ENCODE measurements around the gene ELL2. TPM values are rescaled to one million over a fixed set of nuclear protein-coding genes. Genes with fewer than 3 reads are reported as not detected.

ELL2 gene
- total RNA-seq, 1 donor from 2014 or later: 57.5 TPM

DNA sequence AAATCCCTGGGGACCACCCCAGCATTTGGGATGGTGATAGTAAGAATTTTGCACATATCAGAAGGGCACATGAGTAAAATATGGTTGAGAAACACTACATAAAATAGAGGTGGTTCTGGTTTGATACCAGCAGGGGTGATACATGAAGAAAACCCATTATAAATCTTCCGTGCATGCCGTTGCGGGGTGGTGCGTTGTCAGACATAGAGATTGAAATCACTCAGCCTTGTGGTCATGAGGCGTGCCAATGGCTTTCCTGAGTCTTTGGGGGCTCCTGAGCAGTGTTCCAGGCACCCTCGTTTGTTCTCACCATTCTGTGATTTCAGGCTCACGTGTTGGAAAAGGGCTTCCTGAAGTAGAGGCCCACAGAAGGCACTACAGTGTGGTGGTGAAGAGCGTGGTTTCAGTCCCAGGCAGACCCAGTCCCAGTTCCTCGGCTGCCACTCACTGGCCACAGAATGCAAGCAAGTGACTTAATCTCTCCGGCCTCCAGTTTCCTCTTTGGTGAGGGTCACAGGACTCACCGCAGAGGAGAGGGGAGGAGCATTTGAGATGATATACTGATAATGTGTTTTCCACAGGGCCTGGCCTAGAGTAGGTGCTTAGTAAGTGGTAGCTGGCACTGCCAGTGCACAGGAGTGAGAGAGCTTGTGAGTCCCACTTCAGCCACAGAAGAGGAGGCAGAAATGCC, 118.7 kb downstream of the ELL2 start:
- TF ChIP-seq, protein P1, sequence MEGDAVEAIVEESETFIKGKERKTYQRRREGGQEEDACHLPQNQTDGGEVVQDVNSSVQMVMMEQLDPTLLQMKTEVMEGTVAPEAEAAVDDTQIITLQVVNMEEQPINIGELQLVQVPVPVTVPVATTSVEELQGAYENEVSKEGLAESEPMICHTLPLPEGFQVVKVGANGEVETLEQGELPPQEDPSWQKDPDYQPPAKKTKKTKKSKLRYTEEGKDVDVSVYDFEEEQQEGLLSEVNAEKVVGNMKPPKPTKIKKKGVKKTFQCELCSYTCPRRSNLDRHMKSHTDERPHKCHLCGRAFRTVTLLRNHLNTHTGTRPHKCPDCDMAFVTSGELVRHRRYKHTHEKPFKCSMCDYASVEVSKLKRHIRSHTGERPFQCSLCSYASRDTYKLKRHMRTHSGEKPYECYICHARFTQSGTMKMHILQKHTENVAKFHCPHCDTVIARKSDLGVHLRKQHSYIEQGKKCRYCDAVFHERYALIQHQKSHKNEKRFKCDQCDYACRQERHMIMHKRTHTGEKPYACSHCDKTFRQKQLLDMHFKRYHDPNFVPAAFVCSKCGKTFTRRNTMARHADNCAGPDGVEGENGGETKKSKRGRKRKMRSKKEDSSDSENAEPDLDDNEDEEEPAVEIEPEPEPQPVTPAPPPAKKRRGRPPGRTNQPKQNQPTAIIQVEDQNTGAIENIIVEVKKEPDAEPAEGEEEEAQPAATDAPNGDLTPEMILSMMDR (IDR thresholded peaks at IDR 0.05): peak; percentile 16

DNA sequence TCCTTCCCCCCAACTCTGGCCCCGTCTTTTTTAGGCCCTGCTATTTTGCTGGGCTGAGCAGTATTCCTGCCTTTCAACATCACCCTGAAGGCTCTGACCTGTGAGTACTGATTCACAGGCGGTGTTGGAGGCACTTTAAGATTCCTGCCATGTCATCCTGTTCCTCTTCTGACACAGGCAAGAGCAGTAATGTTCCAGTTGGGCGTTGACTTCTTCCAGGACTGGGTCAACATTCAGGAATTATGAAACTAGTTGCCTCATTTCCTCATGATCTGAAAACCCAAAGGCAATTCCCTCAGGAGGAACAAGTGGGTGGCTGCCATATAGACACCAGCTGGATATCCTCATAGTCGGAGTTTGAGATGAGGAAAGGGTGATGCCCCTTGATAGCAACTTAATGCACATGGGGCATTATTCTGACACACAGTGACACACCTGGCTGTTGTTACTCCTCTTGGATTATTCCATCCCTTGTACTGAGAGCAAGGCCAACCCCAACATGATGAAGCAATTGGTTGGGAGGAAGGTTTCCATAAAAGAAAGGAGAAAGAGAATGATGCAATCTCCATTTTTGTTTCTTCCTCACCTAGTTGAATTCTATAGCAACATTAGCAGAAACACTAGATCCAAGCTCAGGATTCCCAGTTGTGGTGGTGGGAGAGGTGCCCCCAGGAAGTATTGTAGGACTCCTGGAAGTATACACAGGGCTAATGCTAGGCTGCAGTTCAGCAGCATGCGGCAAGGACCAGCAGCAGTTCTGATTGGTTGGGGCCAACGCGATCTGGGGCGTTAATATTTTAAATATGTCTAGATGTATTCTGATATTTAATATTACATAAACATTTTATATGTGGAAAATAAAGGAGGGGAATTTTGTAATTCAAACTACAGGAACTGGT, 119.5 kb downstream of the ELL2 start:
- Histone ChIP-seq H3K4me3 (no peak overlapping the region), H3K27ac (peak overlapping the region; percentile 61), H3K4me1 (peaks cover 38% of the 10 kb centered on the region), H3K36me3 (no peaks in the 10 kb centered on the region), H3K9me3 (no peaks in the 10 kb centered on the region), H3K27me3 (ENCODE audit: low read depth) (no peaks in the 10 kb centered on the region)
- ATAC-seq (peak; percentile 62 to 65), DNase-seq (no peak)
- TF ChIP-seq, protein P1 (IDR thresholded peaks at IDR 0.05): no peak
- intact Hi-C loops (cut with DNase I): loop anchor here (10.0 kb wide), 1 partner anchor 197 kb away; the partner anchor contains the start of gene RFESD

More for the DNA sequence above, 118.7 kb downstream of the ELL2 start:
- H3K27ac ChIP-seq: peak overlapping the region; percentile 61
- H3K27me3 ChIP-seq (ENCODE audit: low read depth): no peaks in the 10 kb centered on the region
- no peaks in the 10 kb centered on the region for H3K9me3 ChIP-seq
- ATAC-seq (peak; percentile 94), DNase-seq (peak; percentile 90)
- intact Hi-C loops (cut with DNase I): loop anchor here (10.0 kb wide), 1 partner anchor 198 kb away; the partner anchor contains the start of gene RFESD
- peaks cover 38% of the 10 kb centered on the region for H3K4me1 ChIP-seq
- H3K4me3 ChIP-seq: no peak overlapping the region
- H3K36me3 ChIP-seq: no peaks in the 10 kb centered on the region

DNA sequence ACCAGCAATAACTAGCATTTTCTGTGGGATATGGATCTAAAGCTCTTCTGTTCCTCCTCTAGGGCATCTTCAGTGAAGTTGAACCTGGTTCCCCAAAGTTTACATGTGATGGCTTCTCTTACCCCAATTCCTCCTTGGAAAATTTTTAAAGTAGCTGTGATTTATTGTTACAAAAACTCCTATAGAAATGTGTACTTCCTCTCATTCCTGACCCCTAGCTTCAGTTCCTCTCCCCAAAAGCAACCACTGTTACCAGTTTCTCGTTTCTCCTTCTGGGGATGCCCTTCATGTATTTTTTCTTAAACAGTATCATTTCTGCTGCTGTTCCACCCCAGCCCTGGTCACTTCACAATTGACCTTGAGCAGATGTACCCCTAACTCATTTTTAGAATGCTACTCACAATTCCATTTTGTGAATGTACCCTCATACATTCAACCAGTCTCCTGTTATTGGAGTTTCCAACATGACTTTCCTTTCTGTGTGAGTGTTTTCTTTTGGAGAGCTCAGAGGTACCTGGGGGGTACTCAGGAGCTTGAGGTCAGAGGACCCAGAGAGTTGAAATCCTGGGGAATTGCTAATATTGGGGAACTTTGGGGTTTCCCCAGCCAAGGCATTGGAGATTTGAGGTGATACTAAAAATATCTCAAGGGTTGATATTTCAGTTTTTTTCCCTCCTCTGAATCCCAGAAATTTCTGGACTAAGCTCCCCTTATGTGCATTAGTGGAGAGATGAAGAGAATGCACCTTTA, 120.5 kb downstream of the ELL2 start:
- H3K9me3 ChIP-seq: no peaks in the 10 kb centered on the region
- ATAC-seq (no peak), DNase-seq (no peak)
- no peak overlapping the region for H3K4me3 ChIP-seq
- TF ChIP-seq, protein P1 (IDR thresholded peaks at IDR 0.05): no peak
- H3K27me3 ChIP-seq (ENCODE audit: low read depth): no peaks in the 10 kb centered on the region
- intact Hi-C loops (cut with DNase I): loop anchor here (10.0 kb wide), 1 partner anchor 196 kb away; the partner anchor contains the start of gene RFESD
- H3K4me1 ChIP-seq: peaks cover 48% of the 10 kb centered on the region
- peak overlapping the region; percentile 61 for H3K27ac ChIP-seq
- no peaks in the 10 kb centered on the region for H3K36me3 ChIP-seq

DNA sequence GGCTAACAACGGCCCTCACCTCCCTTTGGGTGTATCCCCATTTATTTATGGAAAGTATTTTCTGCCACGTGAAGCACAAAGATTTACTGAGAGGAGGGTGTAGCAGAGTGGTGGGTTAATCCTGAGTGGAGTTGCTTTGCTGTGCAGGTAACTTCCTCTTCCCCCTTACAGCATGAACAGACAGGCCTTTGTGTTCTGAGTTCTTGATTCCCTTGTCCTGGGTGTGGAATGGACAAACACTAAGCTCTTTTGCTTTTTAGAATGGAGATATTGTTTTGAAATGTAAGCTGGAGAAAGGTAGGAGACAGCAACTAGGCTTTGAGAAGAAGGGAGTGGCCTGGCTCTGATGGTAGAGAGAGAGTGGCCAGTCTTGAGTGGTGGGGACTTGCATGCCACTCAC, 122.0 kb downstream of the ELL2 start:
- peaks cover 53% of the 10 kb centered on the region for H3K4me1 ChIP-seq
- H3K4me3 ChIP-seq: no peak overlapping the region
- no peak for ATAC-seq
- no peak for DNase-seq
- H3K36me3 ChIP-seq: no peaks in the 10 kb centered on the region
- TF ChIP-seq, protein P1 (IDR thresholded peaks at IDR 0.05): no peak
- no peak overlapping the region for H3K27ac ChIP-seq
- intact Hi-C loops (cut with DNase I): loop anchor here (10.0 kb wide), 1 partner anchor 195 kb away; the partner anchor contains the start of gene RFESD
- no peaks in the 10 kb centered on the region for H3K27me3 ChIP-seq (ENCODE audit: low read depth)
- no peaks in the 10 kb centered on the region for H3K9me3 ChIP-seq

DNA sequence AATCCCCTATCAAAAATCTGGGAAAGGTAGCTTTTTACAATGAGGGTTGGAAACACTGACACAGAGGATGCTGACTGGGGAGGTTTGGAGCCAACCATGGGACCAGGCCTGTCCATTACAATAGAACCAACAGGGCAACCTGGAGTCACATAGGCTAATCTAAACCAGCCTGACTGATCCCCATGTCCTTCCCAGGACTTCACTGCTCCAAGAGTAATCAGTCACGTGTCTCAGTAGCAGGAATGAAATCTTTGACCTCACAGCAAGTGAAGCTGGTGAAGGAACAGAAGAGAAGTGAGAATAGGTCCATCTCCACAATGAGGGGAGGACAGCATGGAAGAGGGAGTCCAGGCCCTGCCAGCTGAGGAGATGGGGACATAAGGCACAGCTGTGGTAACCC, 123.1 kb downstream of the ELL2 start:
- intact Hi-C loops (cut with DNase I): no loop called here
- H3K4me3 ChIP-seq: no peak overlapping the region
- no peak overlapping the region for H3K27ac ChIP-seq
- DNase-seq: no peak
- TF ChIP-seq, protein P1 (IDR thresholded peaks at IDR 0.05): no peak
- ATAC-seq: no peak
- H3K27me3 ChIP-seq (ENCODE audit: low read depth): no peaks in the 10 kb centered on the region
- H3K9me3 ChIP-seq: no peaks in the 10 kb centered on the region
- peaks cover 52% of the 10 kb centered on the region for H3K4me1 ChIP-seq
- no peaks in the 10 kb centered on the region for H3K36me3 ChIP-seq
